Cardiac muscle cell (in vitro differentiated cells and primary cell): Measurements from ENCODE around the gene TCHHL1. TPM values are rescaled to one million over a fixed set of nuclear protein-coding genes. Genes with fewer than 3 reads are reported as not detected.
A peak's percentile ranks its signal among the peaks of the same experiment; 100 is the strongest.

Source experiments
- DNase-seq, 2 donors: peaks; one replicate each; pipeline versions ENCODE4 v3.0.0 to v3.0.0-alpha.2; 2010 to 2017; ENCODE audit warnings: low read depth in 1 of 2, low spot score in 1 of 2
- H3K27ac ChIP-seq: fragments of 200-600 bp; sonication (generic); 2 replicates; pipeline ENCODE4 v1.5.1; 2016
- H3K27me3 ChIP-seq: fragments of 200-600 bp; sonication (generic); 2 replicates; pipeline ENCODE4 v1.6.0; 2016; ENCODE audit warnings: control low read depth
- H3K36me3 ChIP-seq: fragments of 200-600 bp; sonication (generic); 2 replicates; pipeline ENCODE4 v1.5.1; 2016; ENCODE audit warnings: control low read depth
- H3K4me1 ChIP-seq: fragments of 200-600 bp; sonication (generic); 2 replicates; pipeline ENCODE4 v1.8.1; 2017; ENCODE audit warnings: low read depth, mild to moderate bottlenecking, mixed run types
- H3K4me3 ChIP-seq: fragments of 200-600 bp; sonication (generic); 2 replicates; pipeline ENCODE4 v1.5.1; 2016; ENCODE audit warnings: mild to moderate bottlenecking
- H3K9me3 ChIP-seq: fragments of 200-600 bp; sonication (generic); 2 replicates; pipeline ENCODE4 v1.5.1; 2017; ENCODE audit warnings: low read depth, mild to moderate bottlenecking, control low read depth
- polyA plus RNA-seq: library from polyadenylated mRNA; unstranded; fragments of >200 nt; fragmentation: Nextera tagmentation; extraction: Ambion mirVana; gene quantifications from 2 replicates; pipeline ENCODE4 v1.2.1, GENCODE V29; 2016
- total RNA-seq: library from RNA; depleted of rRNA; stranded (reverse); fragments of >200 nt; gene quantifications from 2 replicates; pipeline ENCODE4 v1.2.3, GENCODE V29; 2016
- TF ChIP-seq, protein P1 (sequence below): IDR thresholded peaks from 2 replicates; pipeline ENCODE4 v1.5.1; 2012; ENCODE audit warnings: low read depth, mild to moderate bottlenecking, low read length

The TCHHL1 gene
- total and polyA plus RNA-seq, 2 experiments from 2014 or later, result not detected

DNA sequence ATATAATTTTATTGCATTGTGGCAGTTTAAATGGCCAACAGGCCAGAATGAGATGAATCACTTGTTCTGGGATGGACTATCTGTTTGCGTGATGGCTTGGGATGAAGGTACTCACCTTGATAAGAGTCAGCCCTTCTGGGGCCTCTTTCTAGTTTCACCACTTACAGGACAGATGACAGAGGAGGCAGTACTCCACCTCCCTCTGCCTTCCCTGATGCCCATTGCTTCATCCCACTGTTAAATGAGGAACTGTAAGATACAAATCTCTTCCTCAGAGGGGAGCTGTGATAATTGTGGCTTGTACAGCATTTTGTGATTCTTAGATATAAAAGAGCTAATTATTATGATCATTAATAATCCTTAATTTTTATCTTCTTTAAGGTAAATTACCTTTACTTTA is 30.1 kb upstream of the TCHHL1 start:
- no peak for DNase-seq
- H3K27ac ChIP-seq, result no peak overlapping the region
- H3K4me3 ChIP-seq, result no peak overlapping the region
- no peaks in the 10 kb centered on the region for H3K4me1 ChIP-seq
- no peaks in the 10 kb centered on the region for H3K36me3 ChIP-seq
- peaks cover 4% of the 10 kb centered on the region for H3K9me3 ChIP-seq
- TF ChIP-seq, protein P1, sequence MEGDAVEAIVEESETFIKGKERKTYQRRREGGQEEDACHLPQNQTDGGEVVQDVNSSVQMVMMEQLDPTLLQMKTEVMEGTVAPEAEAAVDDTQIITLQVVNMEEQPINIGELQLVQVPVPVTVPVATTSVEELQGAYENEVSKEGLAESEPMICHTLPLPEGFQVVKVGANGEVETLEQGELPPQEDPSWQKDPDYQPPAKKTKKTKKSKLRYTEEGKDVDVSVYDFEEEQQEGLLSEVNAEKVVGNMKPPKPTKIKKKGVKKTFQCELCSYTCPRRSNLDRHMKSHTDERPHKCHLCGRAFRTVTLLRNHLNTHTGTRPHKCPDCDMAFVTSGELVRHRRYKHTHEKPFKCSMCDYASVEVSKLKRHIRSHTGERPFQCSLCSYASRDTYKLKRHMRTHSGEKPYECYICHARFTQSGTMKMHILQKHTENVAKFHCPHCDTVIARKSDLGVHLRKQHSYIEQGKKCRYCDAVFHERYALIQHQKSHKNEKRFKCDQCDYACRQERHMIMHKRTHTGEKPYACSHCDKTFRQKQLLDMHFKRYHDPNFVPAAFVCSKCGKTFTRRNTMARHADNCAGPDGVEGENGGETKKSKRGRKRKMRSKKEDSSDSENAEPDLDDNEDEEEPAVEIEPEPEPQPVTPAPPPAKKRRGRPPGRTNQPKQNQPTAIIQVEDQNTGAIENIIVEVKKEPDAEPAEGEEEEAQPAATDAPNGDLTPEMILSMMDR, result no peak
- H3K27me3 ChIP-seq, result peaks cover 6% of the 10 kb centered on the region

- Histone ChIP-seq H3K4me1 (no peaks in the 10 kb centered on the region), H3K36me3 (no peaks in the 10 kb centered on the region), H3K27me3 (peaks cover 40% of the 10 kb centered on the region), H3K9me3 (peaks cover 4% of the 10 kb centered on the region), H3K27ac (no peak within 1 kb of the TSS), H3K4me3 (no peak within 1 kb of the TSS)
- TF ChIP-seq, protein P1, result no peak
- no peak for DNase-seq
These were observed 26.5 kb upstream of the TCHHL1 start, which contains the start of gene TCHH for GRCh38 chr1:152115344-152115743. Gene TCHH, minus strand, starts transcription at chr1:152115444. Its CDS starts 1,364 bp downstream, at chr1:152114080.

DNA sequence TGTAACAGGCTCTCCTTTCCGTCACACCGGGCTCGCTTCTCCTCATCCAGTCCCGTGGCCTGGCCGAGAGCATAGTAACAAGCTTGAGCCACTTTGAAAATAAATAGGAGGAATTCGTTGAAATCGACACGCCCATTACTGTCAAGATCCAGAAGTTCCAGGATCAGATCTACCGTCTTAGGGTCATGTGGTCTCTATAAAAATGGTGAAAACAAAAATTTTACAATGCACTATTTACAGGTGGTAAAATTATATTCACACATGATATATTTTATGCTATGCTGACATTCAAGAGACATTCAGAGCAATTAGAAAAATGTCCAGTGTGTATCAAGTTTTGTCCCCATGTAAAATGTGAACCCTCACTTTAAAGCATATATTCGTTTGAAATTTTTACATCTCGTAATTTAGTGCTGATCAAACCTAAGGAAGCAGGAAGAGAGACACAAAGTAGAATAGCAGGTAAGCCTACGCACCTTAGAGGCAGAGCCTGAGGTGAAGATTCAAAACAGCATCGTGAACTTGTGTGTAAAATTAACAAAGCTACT is 24.1 kb upstream of the TCHHL1 start:
- TF ChIP-seq, protein P1, result no peak
- no peak for DNase-seq
- Histone ChIP-seq H3K27me3 (peaks cover 64% of the 10 kb centered on the region), H3K36me3 (no peaks in the 10 kb centered on the region), H3K4me3 (no peak overlapping the region), H3K27ac (no peak overlapping the region), H3K9me3 (no peaks in the 10 kb centered on the region), H3K4me1 (no peaks in the 10 kb centered on the region)

DNA sequence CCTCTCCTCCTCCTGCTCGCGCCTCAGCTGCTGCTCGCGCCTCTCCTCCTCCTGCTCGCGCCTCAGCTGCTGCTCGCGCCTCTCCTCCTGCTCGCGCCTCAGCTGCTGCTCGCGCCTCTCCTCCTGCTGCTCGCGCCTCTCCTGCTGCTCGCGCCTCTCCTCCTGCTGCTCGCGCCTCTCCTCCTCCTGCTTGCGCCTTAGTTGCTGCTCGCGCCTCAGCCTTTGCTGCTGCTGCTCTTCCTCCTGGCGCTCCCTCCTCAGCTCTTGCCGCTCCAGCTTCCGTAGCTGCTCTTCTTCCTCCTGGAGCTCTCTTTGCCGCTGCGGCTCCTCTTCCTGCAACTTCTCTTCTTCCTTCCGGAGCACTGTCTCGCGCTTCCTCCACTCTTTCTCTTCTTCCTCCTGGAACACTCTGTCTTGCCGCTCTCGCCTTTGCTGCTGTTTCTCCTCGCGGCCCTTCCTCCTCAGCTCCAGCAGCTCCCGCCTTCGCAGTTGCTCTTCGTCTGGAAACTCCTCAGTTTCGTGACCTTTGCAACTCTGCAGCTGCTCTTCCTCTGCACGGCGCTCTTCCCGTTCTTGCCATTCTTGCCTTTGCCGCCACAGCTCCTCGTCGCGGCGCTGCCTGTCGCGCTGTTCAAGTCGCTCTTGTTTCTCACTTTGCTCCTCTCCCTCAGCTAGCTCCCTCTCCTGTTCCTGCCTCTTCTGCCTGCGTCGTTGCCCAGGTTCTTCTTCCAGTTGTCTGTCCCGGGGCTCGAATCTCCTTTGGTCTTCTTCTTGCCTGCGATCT is 23.4 kb upstream of the TCHHL1 start:
- Histone ChIP-seq H3K4me1 (no peaks in the 10 kb centered on the region), H3K9me3 (no peaks in the 10 kb centered on the region), H3K36me3 (no peaks in the 10 kb centered on the region), H3K4me3 (no peak overlapping the region), H3K27me3 (peaks cover 71% of the 10 kb centered on the region), H3K27ac (no peak overlapping the region)
- peak in 1 of 2 donors; percentile 39 for DNase-seq
- TF ChIP-seq, protein P1, result no peak

GRCh38 chr1:152111515-152111968 is 22.7 kb upstream of the TCHHL1 start:
- H3K27me3 ChIP-seq, result peaks cover 78% of the 10 kb centered on the region
- DNase-seq, result peak in 1 of 2 donors; percentile 53
- H3K4me3 ChIP-seq, result no peak overlapping the region
- H3K27ac ChIP-seq, result no peak overlapping the region
- H3K36me3 ChIP-seq, result no peaks in the 10 kb centered on the region
- TF ChIP-seq, protein P1, result no peak
- no peaks in the 10 kb centered on the region for H3K4me1 ChIP-seq
- H3K9me3 ChIP-seq, result no peaks in the 10 kb centered on the region
